Body of pancreas (tissue), 4 donors: Measurements from ENCODE around the gene CST4. TPM values are rescaled to one million over a fixed set of nuclear protein-coding genes. Genes with fewer than 3 reads are reported as not detected.

Experiments
- ATAC-seq: fragments of 150-250 bp; one replicate; pipeline ENCODE4 v1.9.1; 2016
- DNase-seq, 4 donors: peaks; one replicate each; pipeline ENCODE4 v3.0.0-alpha.2; 2019
- H3K27ac ChIP-seq, 4 donors: fragments of 200-600 bp; sonication (generic); 1 replicate in 3 of 4; 2 replicates in 1 of 4; pipeline versions ENCODE4 v1.5.1 to v1.6.1; 2016 to 2019; ENCODE audit warnings: mild to moderate bottlenecking in 1 of 4, mixed read lengths in 1 of 4, moderate library complexity in 1 of 4
- H3K27me3 ChIP-seq, 2 donors: fragments of 200-600 bp; sonication (generic); one replicate each; pipeline ENCODE4 v1.6.0; 2016; ENCODE audit warnings: mild to moderate bottlenecking in 1 of 2
- H3K36me3 ChIP-seq, 2 donors: fragments of 200-600 bp; sonication (generic); replicated peaks in 1 of 2; 2 replicates each; pipeline ENCODE4 v1.5.1; 2016; ENCODE audit warnings: low read depth in 2 of 2; ENCODE audit not compliant: insufficient read depth in 1 of 2
- H3K4me1 ChIP-seq: fragments of 200-600 bp; sonication (generic); one replicate; pipeline ENCODE4 v1.6.0; 2016
- H3K4me3 ChIP-seq, 2 donors: fragments of 200-600 bp; sonication (generic); 1 replicate in 1 of 2; 2 replicates in 1 of 2; pipeline ENCODE4 v1.5.1; 2016 to 2019
- H3K9me3 ChIP-seq, 3 donors: fragments of 200-600 bp; sonication (generic); 1 replicate in 2 of 3; 2 replicates in 1 of 3; pipeline ENCODE4 v1.5.1; 2016
- CTCF ChIP-seq, 7 experiments: fragments of 450-650 bp in 4 of 7; fragments of 200-600 bp in 3 of 7; sonication (generic) in 3 of 7; IDR thresholded peaks; one replicate each; pipeline ENCODE4 v1.5.1; 2016 to 2019; ENCODE audit warnings: antibody characterized with exemption in 7 of 7
- POLR2A ChIP-seq, 3 donors: fragments of 450-650 bp; IDR thresholded peaks; one replicate each; pipeline ENCODE4 v1.6.1; 2016; ENCODE audit warnings: antibody characterized with exemption in 3 of 3, mild to moderate bottlenecking in 2 of 3
- whole genome bisulfite sequencing, 2 donors: methylation state at CpG; one replicate each; pipeline ENCODE4 v1.1.5; 2017; 5-methylcytosine and 5-hydroxymethylcytosine counted together
- intact Hi-C: fragments of 100-400 bp; cut with DNase I; formaldehyde crosslinking; loops from one replicate; pipeline ENCODE4 v1.15.1; 2023
- total RNA-seq, 2 donors: library from RNA; depleted of rRNA; stranded (reverse); fragments of >200 nt; gene quantifications; one replicate each; pipeline ENCODE4 v1.1.0, GENCODE V29; 2016

Gene CST4
- total RNA-seq, 2 donors from 2014 or later: not detected

GRCh38 chr20:23639490-23639958 lies 49.3 kb downstream of the CST4 start:
- Histone ChIP-seq H3K4me3 (no peak overlapping the region), H3K36me3 (no peaks in the 10 kb centered on the region), H3K9me3 (no peaks in the 10 kb centered on the region), H3K27ac (no peak overlapping the region), H3K27me3 (no peaks in the 10 kb centered on the region), H3K4me1 (peaks cover 30% of the 10 kb centered on the region)
- ATAC-seq: no peak
- DNase-seq: no peak
- TF ChIP-seq POLR2A (IDR thresholded peaks at IDR 0.05): no peak
- no peak for TF ChIP-seq CTCF (IDR thresholded peaks at IDR 0.05)
- intact Hi-C loops: no loop called here
- WGBS, 2 donors: 75 to 79% methylated on average over 8 of the region's 8 CpGs

GRCh38 chr20:23638309-23638708 lies 50.5 kb downstream of the CST4 start:
- intact Hi-C loops: no loop called here
- DNase-seq: no peak
- Histone ChIP-seq H3K27me3 (no peaks in the 10 kb centered on the region), H3K9me3 (no peaks in the 10 kb centered on the region), H3K36me3 (peaks cover 0 to 3% of the 10 kb centered on the region in 2 donors), H3K4me1 (peaks cover 30% of the 10 kb centered on the region), H3K4me3 (no peak overlapping the region), H3K27ac (peak overlapping the region in 2 of 4 donors; percentile 80 to 93)
- TF ChIP-seq POLR2A (IDR thresholded peaks at IDR 0.05): no peak
- TF ChIP-seq CTCF (IDR thresholded peaks at IDR 0.05): no peak
- WGBS, 2 donors: 62 to 66% methylated on average over 9 of the region's 9 CpGs
- no peak for ATAC-seq

- peaks cover 0 to 3% of the 10 kb centered on the region in 2 donors for H3K36me3 ChIP-seq
- 0 to 1% methylated on average over 35 to 92 of the region's 92 CpGs for WGBS, 2 donors
Observed at GRCh38 chr20:23637282-23638221, 51.3 kb downstream of the CST4 start, which contains the start of gene CST3. Gene CST3 (minus strand): TSS chr20:23637955. CDS start chr20:23637862, 93 bp downstream.

GRCh38 chr20:23636908-23637281 lies 51.9 kb downstream of the CST4 start:
- peaks cover 0 to 3% of the 10 kb centered on the region in 2 donors for H3K36me3 ChIP-seq
- WGBS, 2 donors: 10 to 15% methylated on average over 4 of the region's 4 CpGs
- no peaks in the 10 kb centered on the region for H3K27me3 ChIP-seq
- H3K4me3 ChIP-seq: peak overlapping the region; percentile 39 to 93
- ATAC-seq (no peak), DNase-seq (no peak)
- H3K9me3 ChIP-seq: no peaks in the 10 kb centered on the region
- intact Hi-C loops: no loop called here
- H3K27ac ChIP-seq: peak overlapping the region in 3 of 4 donors; percentile 80 to 93 (median 93)
- H3K4me1 ChIP-seq: peaks cover 30% of the 10 kb centered on the region
- no peak for TF ChIP-seq CTCF (IDR thresholded peaks at IDR 0.05)
- no peak for TF ChIP-seq POLR2A (IDR thresholded peaks at IDR 0.05)

More at GRCh38 chr20:23637282-23638221, 51.3 kb downstream of the CST4 start, which contains the start of gene CST3:
- peak within 1 kb of the TSS; percentile 66 to 93 (median 86) for H3K27ac ChIP-seq
- no peaks in the 10 kb centered on the region for H3K27me3 ChIP-seq
- DNase-seq (peak; percentile 86 to 91 (median 90)), ATAC-seq (peak; percentile 93)
- intact Hi-C loops: no loop called here
- peak within 1 kb of the TSS; percentile 39 to 93 for H3K4me3 ChIP-seq
- TF ChIP-seq CTCF (IDR thresholded peaks at IDR 0.05) (peak in 1 of 7 experiments; percentile 8), POLR2A (IDR thresholded peaks at IDR 0.05) (peak; percentile 84 to 85 (median 85))
- peaks cover 30% of the 10 kb centered on the region for H3K4me1 ChIP-seq
- no peaks in the 10 kb centered on the region for H3K9me3 ChIP-seq
